WTC11 (cell line): ENCODE data around the gene DYRK3. TPM values are rescaled to one million over a fixed set of nuclear protein-coding genes. Genes with fewer than 3 reads are reported as not detected.

Experiments
- ATAC-seq: fragments of 200-7000 bp; cut with Tn5 transposase; 2 replicates; pipeline ENCODE4 v1.10.0; 2021; ENCODE audit warnings: mild to moderate bottlenecking, moderate library complexity
- CTCF ChIA-PET: fragments of 300-600 bp; sonication (Branson Sonifier 250); formaldehyde crosslinking; loops from one replicate; lab custom pipeline; 2021; ENCODE audit warnings: antibody characterized with exemption; lab: Charles Lee
- POLR2A ChIA-PET: fragments of 350-600 bp; sonication (Branson Sonifier 250); formaldehyde crosslinking; loops from one replicate; lab custom pipeline; 2021; ENCODE audit warnings: antibody characterized with exemption; lab: Charles Lee
- DNase-seq: peaks from one replicate; pipeline ENCODE4 v3.0.0; 2021; ENCODE audit warnings: low spot score
- H3K27ac Mint-ChIP-seq: 2 replicates; pipeline ENCODE4 v1.8.0; 2021; ENCODE audit warnings: mixed read lengths
- H3K27me3 Mint-ChIP-seq: 2 replicates; pipeline ENCODE4 v1.8.0; 2021; ENCODE audit warnings: low read depth, mild to moderate bottlenecking, moderate library complexity, mixed read lengths
- H3K36me3 Mint-ChIP-seq: 2 replicates; pipeline ENCODE4 v1.8.0; 2021; ENCODE audit warnings: mixed read lengths
- H3K4me1 Mint-ChIP-seq: 2 replicates; pipeline ENCODE4 v1.8.0; 2022; ENCODE audit warnings: mixed read lengths
- H3K4me3 Mint-ChIP-seq: 2 replicates; pipeline ENCODE4 v1.8.0; 2021; ENCODE audit warnings: mild to moderate bottlenecking, moderate library complexity, mixed read lengths
- H3K9me3 Mint-ChIP-seq: 2 replicates; pipeline ENCODE4 v1.8.0; 2021; ENCODE audit warnings: mixed read lengths
- CREM ChIP-seq: sonication (generic); formaldehyde crosslinking; IDR thresholded peaks from 2 replicates; pipeline ENCODE4 v1.8.1; 2022; ENCODE audit warnings: mild to moderate bottlenecking, missing genetic modification reagents, moderate library complexity
- ELF4 ChIP-seq: sonication (generic); formaldehyde crosslinking; IDR thresholded peaks from 2 replicates; pipeline ENCODE4 v1.8.1; 2022; ENCODE audit warnings: low read depth, mild to moderate bottlenecking, moderate library complexity, missing genetic modification reagents
- FOXK1 ChIP-seq: sonication (generic); formaldehyde crosslinking; IDR thresholded peaks from 2 replicates; pipeline ENCODE4 v1.8.0; 2022; ENCODE audit warnings: mild to moderate bottlenecking, moderate library complexity, missing genetic modification reagents
- KAT7 ChIP-seq: sonication (generic); formaldehyde crosslinking; IDR thresholded peaks from 2 replicates; pipeline ENCODE4 v1.8.1; 2023; ENCODE audit warnings: missing genetic modification reagents, mild to moderate bottlenecking, borderline replicate concordance
- MLX ChIP-seq: sonication (generic); formaldehyde crosslinking; IDR thresholded peaks from 2 replicates; pipeline ENCODE4 v1.8.1; 2023; ENCODE audit warnings: mild to moderate bottlenecking, missing genetic modification reagents, moderate library complexity
- NFATC4 ChIP-seq: fragments of 250-450 bp; sonication (Bioruptor Pico); IDR thresholded peaks from 2 replicates; pipeline ENCODE4 v1.9.0; 2021; ENCODE audit warnings: mild to moderate bottlenecking
- NR1H2 ChIP-seq: sonication (generic); formaldehyde crosslinking; IDR thresholded peaks from 2 replicates; pipeline ENCODE4 v1.9.0; 2021; ENCODE audit warnings: mild to moderate bottlenecking, moderate library complexity, missing genetic modification reagents
- NR2C2 ChIP-seq: sonication (generic); formaldehyde crosslinking; IDR thresholded peaks from 2 replicates; pipeline ENCODE4 v1.8.0; 2022; ENCODE audit warnings: mild to moderate bottlenecking, missing genetic modification reagents
- NR3C1 ChIP-seq: sonication (generic); formaldehyde crosslinking; conservative IDR thresholded peaks from 2 replicates; pipeline ENCODE4 v1.8.1; 2023; ENCODE audit warnings: low read depth, mild to moderate bottlenecking, missing genetic modification reagents
- STAT6 ChIP-seq: sonication (generic); formaldehyde crosslinking; conservative IDR thresholded peaks from 2 replicates; pipeline ENCODE4 v1.8.1; 2023; ENCODE audit warnings: mild to moderate bottlenecking, low read depth, missing genetic modification reagents, moderate library complexity
- TCF7 ChIP-seq: sonication (generic); formaldehyde crosslinking; IDR thresholded peaks from 2 replicates; pipeline ENCODE4 v1.8.0; 2022; ENCODE audit warnings: mild to moderate bottlenecking, low read depth, missing genetic modification reagents, moderate library complexity
- USF2 ChIP-seq: sonication (generic); formaldehyde crosslinking; IDR thresholded peaks from 2 replicates; pipeline ENCODE4 v1.8.1; 2023; ENCODE audit warnings: mild to moderate bottlenecking, missing genetic modification reagents, moderate library complexity
- ZNF263 ChIP-seq: sonication (generic); formaldehyde crosslinking; IDR thresholded peaks from 2 replicates; pipeline ENCODE4 v1.8.1; 2022; ENCODE audit warnings: low read depth, mild to moderate bottlenecking, moderate library complexity, missing genetic modification reagents
- ZNF317 ChIP-seq: sonication (generic); formaldehyde crosslinking; IDR thresholded peaks from 2 replicates; pipeline ENCODE4 v1.8.1; 2023; ENCODE audit warnings: low read depth, mild to moderate bottlenecking, moderate library complexity, missing genetic modification reagents, borderline replicate concordance
- ZNF416 ChIP-seq: fragments of 250-450 bp; sonication (Bioruptor Pico); IDR thresholded peaks from 2 replicates; pipeline ENCODE4 v1.9.0; 2021; ENCODE audit warnings: mild to moderate bottlenecking, inconsistent platforms
- ZNF671 ChIP-seq: fragments of 250-450 bp; sonication (Bioruptor Pico); IDR thresholded peaks from 2 replicates; pipeline ENCODE4 v1.8.0; 2021; ENCODE audit warnings: mild to moderate bottlenecking
- total RNA-seq: library from RNA; stranded (reverse); gene quantifications from 3 replicates; pipeline ENCODE4 v1.2.3, GENCODE V29; 2021
- TF ChIP-seq, protein P1 (sequence below): sonication (generic); formaldehyde crosslinking; IDR thresholded peaks from 2 replicates; pipeline ENCODE4 v1.8.1; 2022; ENCODE audit warnings: low read depth, missing genetic modification reagents, borderline replicate concordance
- TF ChIP-seq, protein P2 (sequence below): sonication (generic); formaldehyde crosslinking; IDR thresholded peaks from 2 replicates; pipeline ENCODE4 v1.8.0; 2022; ENCODE audit warnings: mild to moderate bottlenecking, missing genetic modification reagents
- TF ChIP-seq, protein P3 (sequence below): sonication (generic); formaldehyde crosslinking; IDR thresholded peaks from 2 replicates; pipeline ENCODE4 v1.8.1; 2023; ENCODE audit warnings: mild to moderate bottlenecking, missing genetic modification reagents
- TF ChIP-seq, protein P4 (sequence below): fragments of 250-450 bp; sonication (Bioruptor Pico); IDR thresholded peaks from 2 replicates; pipeline ENCODE4 v2.1.2; 2022; ENCODE audit warnings: mild to moderate bottlenecking, moderate library complexity

DYRK3 gene
- total RNA-seq, 1 experiment from 2014 or later = 7.8 TPM

DNA sequence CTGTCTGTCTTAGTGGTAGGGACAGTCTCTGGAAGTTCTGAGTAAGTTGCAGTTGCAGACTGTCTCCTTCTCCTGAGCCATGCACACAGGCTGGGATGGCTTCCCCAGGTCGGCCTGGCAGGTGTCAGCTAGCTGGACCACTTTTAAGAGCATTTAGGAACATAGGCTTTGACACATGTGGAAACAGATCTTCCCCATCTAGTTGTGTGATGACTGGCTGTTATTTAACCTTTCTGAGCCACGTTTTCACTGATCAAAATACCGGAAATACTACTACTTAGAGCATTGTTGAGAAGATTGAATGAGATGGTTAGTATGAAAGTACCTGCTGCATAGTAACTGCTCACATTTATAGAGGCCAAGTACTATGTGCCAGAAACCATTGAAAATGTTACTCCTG lies 43.2 kb downstream of the DYRK3 start:
- Mint-ChIP-seq H3K36me3 (no peaks in the 10 kb centered on the region), H3K9me3 (no peaks in the 10 kb centered on the region), H3K27me3 (peaks cover 29% of the 10 kb centered on the region), H3K4me1 (0 out of 2 replicates have a peak, but pooled peaks cover 3% of the 10 kb centered on the region)
- POLR2A ChIA-PET = no interaction called here
- ATAC-seq = no peak
- no peak for DNase-seq
- TF ChIP-seq NFATC4 (CRISPR knock-in tag) (no peak), FOXK1 (CRISPR knock-in tag) (no peak), ZNF263 (CRISPR knock-in tag) (no peak), ZNF416 (no peak)
- TF ChIP-seq, protein P1, sequence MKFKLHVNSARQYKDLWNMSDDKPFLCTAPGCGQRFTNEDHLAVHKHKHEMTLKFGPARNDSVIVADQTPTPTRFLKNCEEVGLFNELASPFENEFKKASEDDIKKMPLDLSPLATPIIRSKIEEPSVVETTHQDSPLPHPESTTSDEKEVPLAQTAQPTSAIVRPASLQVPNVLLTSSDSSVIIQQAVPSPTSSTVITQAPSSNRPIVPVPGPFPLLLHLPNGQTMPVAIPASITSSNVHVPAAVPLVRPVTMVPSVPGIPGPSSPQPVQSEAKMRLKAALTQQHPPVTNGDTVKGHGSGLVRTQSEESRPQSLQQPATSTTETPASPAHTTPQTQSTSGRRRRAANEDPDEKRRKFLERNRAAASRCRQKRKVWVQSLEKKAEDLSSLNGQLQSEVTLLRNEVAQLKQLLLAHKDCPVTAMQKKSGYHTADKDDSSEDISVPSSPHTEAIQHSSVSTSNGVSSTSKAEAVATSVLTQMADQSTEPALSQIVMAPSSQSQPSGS (CRISPR knock-in tag) = no peak
- TF ChIP-seq, all 79 proteins: peak for 0
- H3K27ac Mint-ChIP-seq = no peak overlapping the region
- no peak overlapping the region for H3K4me3 Mint-ChIP-seq
- CTCF ChIA-PET = interaction anchor here (2.2 kb wide), 1 partner anchor 14 kb away, joined by 9 read pairs; no protein-coding TSS in a partner anchor

DNA sequence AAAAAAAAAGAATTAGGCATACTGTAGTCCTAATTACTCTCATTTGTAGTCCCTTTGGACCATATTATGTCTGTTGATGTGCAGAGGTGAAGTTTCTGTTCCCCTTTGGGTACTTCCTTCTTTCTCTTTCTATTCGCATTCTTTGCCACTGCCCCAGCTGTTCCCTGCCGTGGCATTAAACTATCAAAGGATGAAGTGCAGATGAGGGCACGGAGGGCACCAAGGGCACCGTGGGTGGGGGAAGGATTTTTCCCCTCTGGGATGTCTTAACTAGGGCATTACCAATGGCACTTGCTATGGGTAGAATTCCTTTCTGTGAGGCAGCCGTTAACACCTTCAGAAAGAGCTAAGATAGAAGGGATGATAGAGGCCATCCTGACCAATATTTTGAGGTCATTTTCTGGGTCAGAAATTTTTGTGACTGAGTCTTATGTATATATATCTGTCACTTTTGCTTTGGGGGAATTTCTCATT lies 44.4 kb downstream of the DYRK3 start:
- H3K27ac Mint-ChIP-seq = no peak overlapping the region
- no peaks in the 10 kb centered on the region for H3K9me3 Mint-ChIP-seq
- ChIA-PET CTCF (interaction anchor here (0.6 to 2.2 kb wide), 3 partner anchors 16 to 67 kb away, joined by 3 to 9 read pairs (median 3); partner anchors contain the start of gene EIF2D), POLR2A (no interaction called here)
- H3K27me3 Mint-ChIP-seq = peaks cover 40% of the 10 kb centered on the region
- DNase-seq (no peak), ATAC-seq (no peak)
- TF ChIP-seq ZNF317 (no peak), FOXK1 (CRISPR knock-in tag) (no peak), CREM (no peak), MLX (CRISPR knock-in tag) (no peak), ELF4 (CRISPR knock-in tag) (no peak), KAT7 (CRISPR knock-in tag) (no peak), ZNF671 (no peak), NR3C1 (CRISPR knock-in tag) (no peak), ZNF416 (no peak), STAT6 (CRISPR knock-in tag) (no peak), NR1H2 (CRISPR knock-in tag) (no peak), USF2 (no peak), NR2C2 (CRISPR knock-in tag) (no peak), TCF7 (CRISPR knock-in tag) (no peak)
- TF ChIP-seq, protein P2, sequence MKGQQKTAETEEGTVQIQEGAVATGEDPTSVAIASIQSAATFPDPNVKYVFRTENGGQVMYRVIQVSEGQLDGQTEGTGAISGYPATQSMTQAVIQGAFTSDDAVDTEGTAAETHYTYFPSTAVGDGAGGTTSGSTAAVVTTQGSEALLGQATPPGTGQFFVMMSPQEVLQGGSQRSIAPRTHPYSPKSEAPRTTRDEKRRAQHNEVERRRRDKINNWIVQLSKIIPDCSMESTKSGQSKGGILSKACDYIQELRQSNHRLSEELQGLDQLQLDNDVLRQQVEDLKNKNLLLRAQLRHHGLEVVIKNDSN = no peak
- TF ChIP-seq, protein P1 (CRISPR knock-in tag) = no peak
- TF ChIP-seq, protein P3, sequence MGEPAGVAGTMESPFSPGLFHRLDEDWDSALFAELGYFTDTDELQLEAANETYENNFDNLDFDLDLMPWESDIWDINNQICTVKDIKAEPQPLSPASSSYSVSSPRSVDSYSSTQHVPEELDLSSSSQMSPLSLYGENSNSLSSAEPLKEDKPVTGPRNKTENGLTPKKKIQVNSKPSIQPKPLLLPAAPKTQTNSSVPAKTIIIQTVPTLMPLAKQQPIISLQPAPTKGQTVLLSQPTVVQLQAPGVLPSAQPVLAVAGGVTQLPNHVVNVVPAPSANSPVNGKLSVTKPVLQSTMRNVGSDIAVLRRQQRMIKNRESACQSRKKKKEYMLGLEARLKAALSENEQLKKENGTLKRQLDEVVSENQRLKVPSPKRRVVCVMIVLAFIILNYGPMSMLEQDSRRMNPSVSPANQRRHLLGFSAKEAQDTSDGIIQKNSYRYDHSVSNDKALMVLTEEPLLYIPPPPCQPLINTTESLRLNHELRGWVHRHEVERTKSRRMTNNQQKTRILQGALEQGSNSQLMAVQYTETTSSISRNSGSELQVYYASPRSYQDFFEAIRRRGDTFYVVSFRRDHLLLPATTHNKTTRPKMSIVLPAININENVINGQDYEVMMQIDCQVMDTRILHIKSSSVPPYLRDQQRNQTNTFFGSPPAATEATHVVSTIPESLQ (CRISPR knock-in tag) = no peak
- TF ChIP-seq, protein P4, sequence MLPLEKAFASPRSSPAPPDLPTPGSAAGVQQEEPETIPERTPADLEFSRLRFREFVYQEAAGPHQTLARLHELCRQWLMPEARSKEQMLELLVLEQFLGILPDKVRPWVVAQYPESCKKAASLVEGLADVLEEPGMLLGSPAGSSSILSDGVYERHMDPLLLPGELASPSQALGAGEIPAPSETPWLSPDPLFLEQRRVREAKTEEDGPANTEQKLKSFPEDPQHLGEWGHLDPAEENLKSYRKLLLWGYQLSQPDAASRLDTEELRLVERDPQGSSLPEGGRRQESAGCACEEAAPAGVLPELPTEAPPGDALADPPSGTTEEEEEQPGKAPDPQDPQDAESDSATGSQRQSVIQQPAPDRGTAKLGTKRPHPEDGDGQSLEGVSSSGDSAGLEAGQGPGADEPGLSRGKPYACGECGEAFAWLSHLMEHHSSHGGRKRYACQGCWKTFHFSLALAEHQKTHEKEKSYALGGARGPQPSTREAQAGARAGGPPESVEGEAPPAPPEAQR (CRISPR knock-in tag) = no peak
- H3K4me1 Mint-ChIP-seq = peaks cover 10% of the 10 kb centered on the region
- no peaks in the 10 kb centered on the region for H3K36me3 Mint-ChIP-seq
- H3K4me3 Mint-ChIP-seq = no peak overlapping the region
